ENCODE results near the gene MYO1D. TPM values are rescaled to one million over a fixed set of nuclear protein-coding genes. Genes with fewer than 3 reads are reported as not detected.

Gene MYO1D
- total RNA-seq, 1 experiment from 2014 or later, result 206 TPM

DNA sequence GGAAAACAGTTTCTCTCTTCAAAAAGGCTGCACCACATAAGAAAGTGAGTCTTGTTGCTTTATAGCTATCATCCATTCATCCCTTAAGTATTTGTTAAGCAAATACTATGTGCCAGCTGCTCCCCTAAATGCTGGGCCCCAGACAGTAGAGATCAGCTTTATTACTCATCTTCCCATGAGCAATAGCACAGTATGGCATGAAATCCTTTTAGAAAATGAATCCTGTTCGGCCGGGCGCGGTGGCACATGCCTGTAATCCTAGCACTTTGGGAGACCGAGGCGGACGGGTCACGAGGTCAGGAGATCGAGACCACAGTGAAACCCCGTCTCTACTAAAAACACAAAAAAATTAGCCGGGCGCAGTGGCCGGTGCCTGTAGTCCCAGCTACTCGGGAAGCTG is 99.5 kb downstream of the MYO1D start:
- CTCF ChIA-PET, result interaction anchor here (2.0 kb wide), 1 partner anchor 99 kb away, joined by 10 read pairs; the partner anchor contains the start of gene MYO1D
- intact Hi-C loops (cut with micrococcal nuclease; ENCODE audit: unreplicated experiment), result no loop called here
- BruUV-seq (replicated peaks), result no TSS peak
- H3K9me3 Mint-ChIP-seq (ENCODE audit: unreplicated experiment), result no peaks in the 10 kb centered on the region
- H3K9me3 ChIP-seq, result no peaks in the 10 kb centered on the region
- H3K4me1 ChIP-seq, result peaks cover 6% of the 10 kb centered on the region; the same call in 1 of the 2 replicates
- no peaks in the 10 kb centered on the region for H3K36me3 ChIP-seq (ENCODE audit: control insufficient read depth, insufficient read depth, low read length)
- H3K36me3 Mint-ChIP-seq (ENCODE audit: insufficient read depth, unreplicated experiment), result peaks cover 57% of the 10 kb centered on the region
- H3K4me3 Mint-ChIP-seq (ENCODE audit: unreplicated experiment), result no peak overlapping the region
- H3K4me1 Mint-ChIP-seq (ENCODE audit: low read depth, unreplicated experiment), result peaks cover 14% of the 10 kb centered on the region
- no peak for DNase-seq
- no peak overlapping the region for H3K27ac Mint-ChIP-seq (ENCODE audit: unreplicated experiment)
- POLR2A ChIA-PET, result no interaction called here
- TF ChIP-seq, protein P1, sequence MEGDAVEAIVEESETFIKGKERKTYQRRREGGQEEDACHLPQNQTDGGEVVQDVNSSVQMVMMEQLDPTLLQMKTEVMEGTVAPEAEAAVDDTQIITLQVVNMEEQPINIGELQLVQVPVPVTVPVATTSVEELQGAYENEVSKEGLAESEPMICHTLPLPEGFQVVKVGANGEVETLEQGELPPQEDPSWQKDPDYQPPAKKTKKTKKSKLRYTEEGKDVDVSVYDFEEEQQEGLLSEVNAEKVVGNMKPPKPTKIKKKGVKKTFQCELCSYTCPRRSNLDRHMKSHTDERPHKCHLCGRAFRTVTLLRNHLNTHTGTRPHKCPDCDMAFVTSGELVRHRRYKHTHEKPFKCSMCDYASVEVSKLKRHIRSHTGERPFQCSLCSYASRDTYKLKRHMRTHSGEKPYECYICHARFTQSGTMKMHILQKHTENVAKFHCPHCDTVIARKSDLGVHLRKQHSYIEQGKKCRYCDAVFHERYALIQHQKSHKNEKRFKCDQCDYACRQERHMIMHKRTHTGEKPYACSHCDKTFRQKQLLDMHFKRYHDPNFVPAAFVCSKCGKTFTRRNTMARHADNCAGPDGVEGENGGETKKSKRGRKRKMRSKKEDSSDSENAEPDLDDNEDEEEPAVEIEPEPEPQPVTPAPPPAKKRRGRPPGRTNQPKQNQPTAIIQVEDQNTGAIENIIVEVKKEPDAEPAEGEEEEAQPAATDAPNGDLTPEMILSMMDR (IDR thresholded peaks at IDR 0.05; ENCODE audit: insufficient read depth in 1 of 2, low read depth in 1 of 2, low read length in 1 of 2, severe bottlenecking in 1 of 2, unreplicated experiment in 1 of 2), result no peak
- no peaks in the 10 kb centered on the region for H3K27me3 Mint-ChIP-seq (ENCODE audit: insufficient read depth, unreplicated experiment)
- H3K4me3 ChIP-seq (ENCODE audit: low read depth, low read length), result no peak overlapping the region
- H3K27me3 ChIP-seq (replicated peaks; ENCODE audit: control insufficient read depth, insufficient read depth, low read length), result no peaks in the 10 kb centered on the region

GRCh38 chr17:32774695-32775084 is 102.2 kb downstream of the MYO1D start:
- no peak overlapping the region for H3K4me3 Mint-ChIP-seq (ENCODE audit: unreplicated experiment)
- peaks cover 67% of the 10 kb centered on the region for H3K36me3 Mint-ChIP-seq (ENCODE audit: insufficient read depth, unreplicated experiment)
- ChIA-PET POLR2A (no interaction called here), CTCF (no interaction called here)
- H3K27me3 ChIP-seq (replicated peaks; ENCODE audit: control insufficient read depth, insufficient read depth, low read length), result no peaks in the 10 kb centered on the region
- H3K4me3 ChIP-seq (ENCODE audit: low read depth, low read length), result no peak overlapping the region
- H3K9me3 ChIP-seq, result no peaks in the 10 kb centered on the region
- no TSS peak for BruUV-seq (replicated peaks)
- no peak for DNase-seq
- intact Hi-C loops (cut with micrococcal nuclease; ENCODE audit: unreplicated experiment), result no loop called here
- H3K4me1 Mint-ChIP-seq (ENCODE audit: low read depth, unreplicated experiment), result peaks cover 18% of the 10 kb centered on the region
- H3K27ac Mint-ChIP-seq (ENCODE audit: unreplicated experiment), result no peak overlapping the region
- peaks cover 6% of the 10 kb centered on the region; the same call in 1 of the 2 replicates for H3K4me1 ChIP-seq
- H3K9me3 Mint-ChIP-seq (ENCODE audit: unreplicated experiment), result no peaks in the 10 kb centered on the region
- H3K27me3 Mint-ChIP-seq (ENCODE audit: insufficient read depth, unreplicated experiment), result no peaks in the 10 kb centered on the region
- TF ChIP-seq, protein P1 (IDR thresholded peaks at IDR 0.05; ENCODE audit: insufficient read depth in 1 of 2, low read depth in 1 of 2, low read length in 1 of 2, severe bottlenecking in 1 of 2, unreplicated experiment in 1 of 2), result no peak
- H3K36me3 ChIP-seq (ENCODE audit: control insufficient read depth, insufficient read depth, low read length), result no peaks in the 10 kb centered on the region

GRCh38 chr17:32773856-32774694 is 102.8 kb downstream of the MYO1D start:
- DNase-seq, result no peak
- Mint-ChIP-seq H3K4me3 (ENCODE audit: unreplicated experiment) (no peak overlapping the region), H3K27me3 (ENCODE audit: insufficient read depth, unreplicated experiment) (no peaks in the 10 kb centered on the region), H3K4me1 (ENCODE audit: low read depth, unreplicated experiment) (peaks cover 18% of the 10 kb centered on the region), H3K36me3 (ENCODE audit: insufficient read depth, unreplicated experiment) (peaks cover 70% of the 10 kb centered on the region), H3K9me3 (ENCODE audit: unreplicated experiment) (no peaks in the 10 kb centered on the region), H3K27ac (ENCODE audit: unreplicated experiment) (peak overlapping the region; percentile 5)
- BruUV-seq (replicated peaks), result no TSS peak
- Histone ChIP-seq H3K27me3 (replicated peaks; ENCODE audit: control insufficient read depth, insufficient read depth, low read length) (no peaks in the 10 kb centered on the region), H3K4me3 (ENCODE audit: low read depth, low read length) (no peak overlapping the region), H3K36me3 (ENCODE audit: control insufficient read depth, insufficient read depth, low read length) (peaks cover 1% of the 10 kb centered on the region; the same call in 1 of the 2 replicates), H3K9me3 (no peaks in the 10 kb centered on the region), H3K4me1 (peaks cover 6% of the 10 kb centered on the region; the same call in 1 of the 2 replicates)
- POLR2A ChIA-PET, result no interaction called here
- TF ChIP-seq, protein P1 (IDR thresholded peaks at IDR 0.05; ENCODE audit: insufficient read depth in 1 of 2, low read depth in 1 of 2, low read length in 1 of 2, severe bottlenecking in 1 of 2, unreplicated experiment in 1 of 2), result no peak
- CTCF ChIA-PET, result no interaction called here
- intact Hi-C loops (cut with micrococcal nuclease; ENCODE audit: unreplicated experiment), result no loop called here
